Measurements from ENCODE around the gene DDX1. TPM values are rescaled to one million over a fixed set of nuclear protein-coding genes. Genes with fewer than 3 reads are reported as not detected.

Gene DDX1
- total RNA-seq, 2 donors from 2014 or later: 39.0 to 50.7 TPM

DNA sequence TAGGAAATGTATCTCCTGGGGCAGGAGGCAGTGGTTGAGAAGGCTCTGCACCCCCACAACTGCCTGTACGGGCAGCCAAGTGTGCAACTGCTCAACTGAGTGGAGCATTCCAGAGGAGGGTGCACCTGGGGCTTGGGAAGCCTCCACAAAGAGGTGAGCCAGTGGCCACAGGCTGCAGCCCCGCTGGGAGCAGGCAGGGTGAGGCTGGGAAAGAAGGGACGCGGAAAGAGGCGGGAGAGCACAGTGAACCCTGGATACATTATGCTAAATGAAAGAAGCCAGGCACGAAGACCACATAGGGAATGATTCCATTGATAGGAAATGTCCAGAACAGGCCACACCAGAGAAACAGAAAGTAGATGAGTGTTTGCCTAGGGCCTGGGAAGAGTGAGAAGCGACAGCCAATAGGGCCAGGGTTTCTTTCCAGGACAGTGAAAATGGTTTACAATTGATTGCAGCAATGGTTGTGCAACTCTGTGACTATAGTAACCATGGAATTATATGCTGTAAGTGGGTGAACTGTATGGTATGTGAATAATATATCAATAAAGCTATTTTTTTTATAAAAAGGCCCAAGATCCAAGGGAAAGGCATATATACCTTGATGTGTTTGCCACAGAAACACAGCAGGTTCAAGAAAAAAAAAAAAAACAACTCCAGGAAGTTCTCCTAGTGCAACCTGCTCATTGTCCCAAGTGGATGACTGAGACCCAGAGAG, 82.4 kb downstream of the DDX1 start:
- Histone ChIP-seq H3K27ac (no peak overlapping the region), H3K4me3 (no peak overlapping the region), H3K27me3 (replicated peaks; ENCODE audit: insufficient read depth) (no peaks in the 10 kb centered on the region), H3K4me1 (replicated peaks) (no peaks in the 10 kb centered on the region), H3K9me3 (no peaks in the 10 kb centered on the region), H3K36me3 (no peaks in the 10 kb centered on the region)
- 71% methylated on average over 7 of the region's 7 CpGs for WGBS
- no peak for DNase-seq (ENCODE audit: low spot score)
- TF ChIP-seq POLR2A (IDR thresholded peaks at IDR 0.05) (no peak), POLR2AphosphoS5 (IDR thresholded peaks at IDR 0.05) (no peak)
- TF ChIP-seq, protein P1, sequence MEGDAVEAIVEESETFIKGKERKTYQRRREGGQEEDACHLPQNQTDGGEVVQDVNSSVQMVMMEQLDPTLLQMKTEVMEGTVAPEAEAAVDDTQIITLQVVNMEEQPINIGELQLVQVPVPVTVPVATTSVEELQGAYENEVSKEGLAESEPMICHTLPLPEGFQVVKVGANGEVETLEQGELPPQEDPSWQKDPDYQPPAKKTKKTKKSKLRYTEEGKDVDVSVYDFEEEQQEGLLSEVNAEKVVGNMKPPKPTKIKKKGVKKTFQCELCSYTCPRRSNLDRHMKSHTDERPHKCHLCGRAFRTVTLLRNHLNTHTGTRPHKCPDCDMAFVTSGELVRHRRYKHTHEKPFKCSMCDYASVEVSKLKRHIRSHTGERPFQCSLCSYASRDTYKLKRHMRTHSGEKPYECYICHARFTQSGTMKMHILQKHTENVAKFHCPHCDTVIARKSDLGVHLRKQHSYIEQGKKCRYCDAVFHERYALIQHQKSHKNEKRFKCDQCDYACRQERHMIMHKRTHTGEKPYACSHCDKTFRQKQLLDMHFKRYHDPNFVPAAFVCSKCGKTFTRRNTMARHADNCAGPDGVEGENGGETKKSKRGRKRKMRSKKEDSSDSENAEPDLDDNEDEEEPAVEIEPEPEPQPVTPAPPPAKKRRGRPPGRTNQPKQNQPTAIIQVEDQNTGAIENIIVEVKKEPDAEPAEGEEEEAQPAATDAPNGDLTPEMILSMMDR (IDR thresholded peaks at IDR 0.05): no peak
- intact Hi-C loops (cut with DNase I): no loop called here

DNA sequence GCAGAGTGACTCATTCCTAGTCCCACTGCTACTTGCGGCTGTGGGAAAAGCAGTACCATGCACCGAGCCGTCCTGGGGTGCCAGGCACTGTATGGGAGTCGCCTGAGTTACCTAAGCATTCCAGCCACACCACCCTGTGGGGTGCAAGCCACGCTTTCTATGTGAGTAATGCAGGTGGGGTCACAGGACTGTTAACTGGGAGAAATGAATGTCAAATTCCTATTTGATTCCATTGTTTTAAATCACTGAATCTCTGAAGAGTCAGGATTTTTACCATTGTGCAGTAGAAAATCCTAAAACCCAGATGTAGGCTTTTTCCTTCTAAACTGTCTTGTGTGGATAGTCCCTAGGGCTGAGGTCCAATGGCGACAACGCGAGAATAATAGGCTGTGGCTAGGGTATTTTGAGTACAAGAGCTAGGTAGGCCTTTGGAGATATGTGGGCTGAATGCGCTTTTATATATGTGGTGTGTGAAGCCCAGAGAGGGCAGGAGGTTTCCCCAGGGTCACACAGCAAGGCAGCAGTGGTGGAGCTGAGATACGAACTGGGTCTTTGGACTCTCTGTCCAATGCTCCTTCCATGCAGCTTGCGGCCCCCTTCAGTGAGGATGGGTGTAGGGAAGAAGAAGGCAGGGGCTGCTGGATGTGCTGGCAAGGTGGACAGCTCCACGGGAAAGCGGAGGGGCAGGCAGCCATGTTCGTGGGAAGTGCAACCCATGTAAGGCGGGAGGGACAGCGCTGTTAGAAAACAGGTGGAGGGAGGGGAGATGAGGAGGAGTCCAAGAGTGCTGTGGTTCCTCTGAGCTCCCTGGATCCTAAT, 83.2 kb downstream of the DDX1 start:
- TF ChIP-seq, protein P1 (IDR thresholded peaks at IDR 0.05): no peak
- no peak for TF ChIP-seq POLR2AphosphoS5 (IDR thresholded peaks at IDR 0.05)
- no peak for TF ChIP-seq POLR2A (IDR thresholded peaks at IDR 0.05)
- Histone ChIP-seq H3K27me3 (replicated peaks; ENCODE audit: insufficient read depth) (no peaks in the 10 kb centered on the region), H3K9me3 (no peaks in the 10 kb centered on the region), H3K36me3 (no peaks in the 10 kb centered on the region), H3K4me3 (no peak overlapping the region), H3K27ac (no peak overlapping the region), H3K4me1 (replicated peaks) (no peaks in the 10 kb centered on the region)
- WGBS: 94% methylated on average over 16 of the region's 16 CpGs
- DNase-seq (ENCODE audit: low spot score): no peak
- intact Hi-C loops (cut with DNase I): no loop called here

DNA sequence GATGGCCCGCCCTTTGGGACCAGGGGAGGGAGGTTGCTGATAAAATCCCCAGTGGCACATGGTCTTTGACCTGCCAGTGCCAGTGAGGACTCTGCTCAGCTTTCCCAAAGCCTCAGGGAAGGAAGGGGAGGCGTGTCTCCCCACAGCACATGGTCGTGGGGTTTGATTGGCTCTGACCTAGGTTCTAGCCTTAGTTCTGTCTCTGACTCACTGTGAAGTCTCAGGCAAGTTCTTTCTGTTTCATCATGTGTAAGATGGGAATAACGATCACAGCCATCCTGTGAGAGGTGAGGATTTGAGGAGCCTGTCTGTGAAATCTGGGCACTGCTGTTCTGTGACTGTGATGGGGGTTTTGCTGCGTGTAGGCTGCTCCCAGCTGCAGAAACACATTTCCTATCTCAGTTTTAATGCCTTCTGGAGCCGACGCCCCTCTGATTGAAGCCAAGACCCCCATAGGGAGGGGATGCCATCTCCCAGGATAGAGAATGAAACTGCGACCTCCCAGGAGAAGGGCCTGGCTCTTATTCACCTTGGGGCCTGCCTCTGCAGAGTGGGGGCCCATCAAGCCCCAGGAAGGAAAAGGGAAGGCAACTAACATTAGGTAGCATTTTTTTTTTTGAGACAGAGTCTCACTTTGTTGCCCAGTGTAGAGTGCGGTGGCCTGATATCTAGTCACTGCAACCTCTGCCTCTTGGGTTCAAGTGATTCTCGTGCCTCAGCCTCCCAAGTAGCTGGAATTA, 84.0 kb downstream of the DDX1 start:
- Histone ChIP-seq H3K4me3 (no peak overlapping the region), H3K9me3 (no peaks in the 10 kb centered on the region), H3K27me3 (replicated peaks; ENCODE audit: insufficient read depth) (no peaks in the 10 kb centered on the region), H3K4me1 (replicated peaks) (no peaks in the 10 kb centered on the region), H3K36me3 (no peaks in the 10 kb centered on the region), H3K27ac (no peak overlapping the region)
- DNase-seq (ENCODE audit: low spot score): no peak
- intact Hi-C loops (cut with DNase I): no loop called here
- no peak for TF ChIP-seq POLR2A (IDR thresholded peaks at IDR 0.05)
- TF ChIP-seq POLR2AphosphoS5 (IDR thresholded peaks at IDR 0.05): no peak
- TF ChIP-seq, protein P1 (IDR thresholded peaks at IDR 0.05): no peak
- 80% methylated on average over 10 of the region's 10 CpGs for WGBS

DNA sequence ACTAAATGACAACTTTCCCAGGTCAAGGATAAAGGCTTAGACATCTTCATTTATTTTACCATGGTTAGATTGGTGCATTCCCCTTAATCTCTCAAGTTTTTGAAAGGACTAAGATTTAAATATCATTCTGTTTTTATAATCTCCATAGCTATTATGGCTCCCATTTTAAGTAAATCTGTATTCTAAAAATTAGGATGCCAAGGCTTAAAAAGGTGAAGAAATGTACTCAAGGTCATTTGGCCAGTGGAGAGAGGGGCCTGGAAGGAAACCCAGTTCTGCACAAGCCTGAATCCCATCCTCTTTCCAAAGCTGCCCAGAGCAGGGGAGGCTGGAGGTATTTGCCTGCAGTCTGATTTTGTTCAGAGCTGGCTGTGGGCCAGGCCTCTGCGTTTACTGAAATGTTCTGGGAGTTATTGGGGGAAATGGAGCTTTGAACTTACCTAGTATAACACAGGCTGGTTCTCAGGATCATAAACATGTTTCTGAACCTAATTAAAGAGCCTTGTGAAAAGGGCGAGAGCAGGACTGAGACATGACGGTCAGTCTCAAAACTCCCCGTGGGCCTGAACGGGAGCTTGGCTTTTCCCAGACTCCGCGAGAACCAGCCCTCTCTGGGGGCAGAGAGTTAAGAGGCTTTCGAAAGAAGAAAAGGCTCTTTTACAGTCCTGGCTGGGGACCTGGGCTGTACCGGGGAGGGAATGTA, 85.6 kb downstream of the DDX1 start:
- TF ChIP-seq, protein P1 (IDR thresholded peaks at IDR 0.05): no peak
- TF ChIP-seq POLR2AphosphoS5 (IDR thresholded peaks at IDR 0.05) (no peak), POLR2A (IDR thresholded peaks at IDR 0.05) (no peak)
- no peak for DNase-seq (ENCODE audit: low spot score)
- intact Hi-C loops (cut with DNase I): no loop called here
- H3K9me3 ChIP-seq: no peaks in the 10 kb centered on the region
- no peaks in the 10 kb centered on the region for H3K27me3 ChIP-seq (replicated peaks; ENCODE audit: insufficient read depth)
- no peaks in the 10 kb centered on the region for H3K4me1 ChIP-seq (replicated peaks)
- H3K36me3 ChIP-seq: no peaks in the 10 kb centered on the region
- no peak overlapping the region for H3K27ac ChIP-seq
- H3K4me3 ChIP-seq: no peak overlapping the region
- WGBS: 13% methylated on average over 9 of the region's 9 CpGs
